Ovary (tissue), 9 donors: ENCODE data around the gene PRG2. TPM values are rescaled to one million over a fixed set of nuclear protein-coding genes. Genes with fewer than 3 reads are reported as not detected.

Experiments
- DNase-seq, 5 donors: peaks; one replicate each; pipeline ENCODE4 v3.0.0-alpha.2; 2019 to 2020
- H3K27ac ChIP-seq, 2 donors: fragments of 200-600 bp; one replicate each; pipeline versions ENCODE4 v1.5.1 to v1.8.0; 2019 to 2022
- H3K27me3 ChIP-seq: fragments of 200-600 bp; one replicate; pipeline ENCODE4 v1.8.0; 2022
- H3K36me3 ChIP-seq: fragments of 200-600 bp; sonication (generic); one replicate; pipeline ENCODE4 v1.5.1; 2019
- H3K4me1 ChIP-seq: one replicate; pipeline ENCODE4 v1.8.1; 2013; ENCODE audit warnings: mild to moderate bottlenecking, moderate library complexity; ENCODE audit not compliant: insufficient read depth
- H3K4me3 ChIP-seq: fragments of 200-600 bp; sonication (generic); one replicate; pipeline ENCODE4 v1.5.1; 2017
- H3K9me3 ChIP-seq, 2 donors: fragments of 200-600 bp in 1 of 2; sonication (generic) in 1 of 2; one replicate each; pipeline versions ENCODE4 v1.5.1 to v1.8.1; 2013 to 2019; ENCODE audit warnings: mild to moderate bottlenecking in 1 of 2, moderate library complexity in 1 of 2
- CTCF ChIP-seq, 3 donors: fragments of 450-650 bp in 2 of 3; fragments of 200-600 bp in 1 of 3; IDR thresholded peaks; one replicate each; pipeline versions ENCODE4 v1.5.1 to v1.8.0; 2016 to 2022; ENCODE audit warnings: antibody characterized with exemption in 3 of 3, mild to moderate bottlenecking in 1 of 3
- EP300 ChIP-seq: sonication (generic); formaldehyde crosslinking; IDR thresholded peaks from one replicate; pipeline ENCODE4 v1.6.1; 2017; ENCODE audit warnings: antibody characterized with exemption
- POLR2A ChIP-seq: fragments of 450-650 bp; IDR thresholded peaks from one replicate; pipeline ENCODE4 v1.6.1; 2017; ENCODE audit warnings: antibody characterized with exemption, mild to moderate bottlenecking, moderate library complexity
- WGBS, 3 donors: extraction: QIAGEN DNeasy Blood & Tissue Kit in 1 of 3; methylation state at CpG; one replicate each; pipeline versions ENCODE4 v1.1.5 to v1.1.7; 2013 to 2017; 5-methylcytosine and 5-hydroxymethylcytosine counted together
- intact Hi-C, 4 donors: fragments of 100-400 bp; cut with DNase I; formaldehyde crosslinking; loops; one replicate each; pipeline versions ENCODE4 v1.11.0 to v1.15.1; 2022 to 2023
- polyA plus RNA-seq, 2 donors: library from polyadenylated mRNA; stranded (reverse); fragments of 200-250 nt in 1 of 2; fragments of 350-450 nt in 1 of 2; fragmentation: Illumina TruSeq in 1 of 2; extraction: RNeasy Lipid Tissue Mini Kit (QIAGEN cat#74804) in 1 of 2; gene quantifications; one replicate each; pipeline ENCODE4 v1.2.3, GENCODE V29; 2013 to 2014
- total RNA-seq, 7 donors: library from RNA; depleted of rRNA in 2 of 7; stranded (reverse); fragments of >200 nt in 2 of 7; fragmentation: NEBNext Ultra II Directional in 3 of 7; extraction: Animal tissue kit (Norgen Biotek cat#: 25700) in 3 of 7; gene quantifications; one replicate each; pipeline versions ENCODE4 v1.1.0 to v1.2.4, GENCODE V29; 2016 to 2023
- donor health status: DM: no; HTN: no; CAD: no; lungs with moderate emphysema.
- donor health status: DM: no; HTN: no; CAD: no.
- donor health status: Bipolar disorder and iron deficiency.
- donor health status: DM: yes; HTN: yes; CAD: no.
- donor health status: DM: no; HTN: no; CAD: no.
- donor health status: DM: yes; HTN: yes; CAD: no.

The PRG2 gene
- total and polyA plus RNA-seq, 9 donors, result 0.15 TPM; not detected in 8

GRCh38 chr11:57357856-57358255 is 32.6 kb downstream of the PRG2 start:
- no peaks in the 10 kb centered on the region for H3K36me3 ChIP-seq
- H3K4me3 ChIP-seq, result no peak overlapping the region
- H3K27me3 ChIP-seq, result no peaks in the 10 kb centered on the region
- H3K4me1 ChIP-seq, result no peaks in the 10 kb centered on the region
- H3K9me3 ChIP-seq, result no peaks in the 10 kb centered on the region
- 11 to 29% (median 16%) methylated on average over 6 of the region's 6 CpGs for WGBS, 3 donors
- no peak for DNase-seq
- intact Hi-C loops, result loop anchor here in 1 of 4 donors (10.0 kb wide), 2 partner anchors 83 to 107 kb away; partner anchors contain the start of gene RTN4RL2
- TF ChIP-seq EP300 (no peak), POLR2A (no peak), CTCF (IDR thresholded peaks at IDR 0.05) (no peak)
- no peak overlapping the region for H3K27ac ChIP-seq

- no peak overlapping the region for H3K4me3 ChIP-seq
- no peaks in the 10 kb centered on the region for H3K9me3 ChIP-seq
- no peak for DNase-seq
- H3K4me1 ChIP-seq, result no peaks in the 10 kb centered on the region
- intact Hi-C loops, result loop anchor here in 1 of 4 donors (10.0 kb wide), 2 partner anchors 83 to 107 kb away; partner anchors contain the start of gene RTN4RL2
- no peaks in the 10 kb centered on the region for H3K36me3 ChIP-seq
- TF ChIP-seq CTCF (IDR thresholded peaks at IDR 0.05), result no peak
- TF ChIP-seq EP300, result no peak
- no peak for TF ChIP-seq POLR2A
- H3K27ac ChIP-seq, result no peak overlapping the region
- WGBS, 3 donors, result 93 to 96% (median 96%) methylated on average over 3 of the region's 3 CpGs
- no peaks in the 10 kb centered on the region for H3K27me3 ChIP-seq
Measured at GRCh38 chr11:57357310-57357709, 33.1 kb downstream of the PRG2 start.

GRCh38 chr11:57356268-57356667 is 34.2 kb downstream of the PRG2 start:
- Histone ChIP-seq H3K4me3 (no peak overlapping the region), H3K4me1 (no peaks in the 10 kb centered on the region), H3K36me3 (no peaks in the 10 kb centered on the region), H3K27ac (no peak overlapping the region), H3K27me3 (no peaks in the 10 kb centered on the region), H3K9me3 (no peaks in the 10 kb centered on the region)
- DNase-seq, result no peak
- no peak for TF ChIP-seq EP300
- TF ChIP-seq CTCF (IDR thresholded peaks at IDR 0.05), result no peak
- TF ChIP-seq POLR2A, result no peak
- 75 to 77% (median 76%) methylated on average over 9 of the region's 9 CpGs for WGBS, 3 donors
- intact Hi-C loops, result loop anchor here in 1 of 4 donors (10.0 kb wide), 2 partner anchors 81 to 109 kb away; partner anchors contain the start of gene RTN4RL2

GRCh38 chr11:57354699-57355098 is 35.8 kb downstream of the PRG2 start:
- TF ChIP-seq EP300 (no peak), CTCF (IDR thresholded peaks at IDR 0.05) (no peak), POLR2A (no peak)
- Histone ChIP-seq H3K36me3 (no peaks in the 10 kb centered on the region), H3K4me1 (peaks cover under 1% of the 10 kb centered on the region), H3K27me3 (no peaks in the 10 kb centered on the region), H3K9me3 (no peaks in the 10 kb centered on the region), H3K4me3 (no peak overlapping the region), H3K27ac (no peak overlapping the region)
- intact Hi-C loops, result loop anchor here in 1 of 4 donors (10.0 kb wide), 2 partner anchors 80 to 110 kb away; partner anchors contain the start of gene RTN4RL2
- WGBS, 3 donors, result 89 to 96% (median 92%) methylated on average over 6 of the region's 6 CpGs
- no peak for DNase-seq
